Sigmoid colon (tissue), 4 donors: ENCODE results near the gene RFPL3.

Experiments
- CTCF ChIP-seq, 4 experiments: fragments of 450-650 bp in 3 of 4; fragments of 200-600 bp in 1 of 4; IDR thresholded peaks; one replicate each; pipeline ENCODE4 v1.5.1; 2016 to 2019; ENCODE audit warnings: antibody characterized with exemption in 4 of 4, mild to moderate bottlenecking in 3 of 4, moderate library complexity in 2 of 4
- EP300 ChIP-seq, 4 donors: sonication (generic); formaldehyde crosslinking; IDR thresholded peaks; one replicate each; pipeline ENCODE4 v1.6.1; 2017; ENCODE audit warnings: antibody characterized with exemption in 4 of 4
- POLR2A ChIP-seq, 2 donors: fragments of 450-650 bp; IDR thresholded peaks; one replicate each; pipeline ENCODE4 v1.6.1; 2016; ENCODE audit warnings: antibody characterized with exemption in 2 of 2, mild to moderate bottlenecking in 2 of 2, moderate library complexity in 2 of 2
- POLR2AphosphoS5 ChIP-seq, 4 donors: sonication (generic); formaldehyde crosslinking; IDR thresholded peaks; one replicate each; pipeline ENCODE4 v1.6.1; 2017; ENCODE audit warnings: antibody characterized with exemption in 4 of 4

- no peak for TF ChIP-seq CTCF (IDR thresholded peaks at IDR 0.05)
- no peak for TF ChIP-seq POLR2A (IDR thresholded peaks at IDR 0.05)
- TF ChIP-seq EP300 (IDR thresholded peaks at IDR 0.05): no peak
- TF ChIP-seq POLR2AphosphoS5 (IDR thresholded peaks at IDR 0.05): no peak
Measured at GRCh38 chr22:32353292-32353691, 4.4 kb upstream of the RFPL3 start.
